ENCODE results near the gene CCNO. TPM values are rescaled to one million over a fixed set of nuclear protein-coding genes. Genes with fewer than 3 reads are reported as not detected.

CCNO gene, protein sequence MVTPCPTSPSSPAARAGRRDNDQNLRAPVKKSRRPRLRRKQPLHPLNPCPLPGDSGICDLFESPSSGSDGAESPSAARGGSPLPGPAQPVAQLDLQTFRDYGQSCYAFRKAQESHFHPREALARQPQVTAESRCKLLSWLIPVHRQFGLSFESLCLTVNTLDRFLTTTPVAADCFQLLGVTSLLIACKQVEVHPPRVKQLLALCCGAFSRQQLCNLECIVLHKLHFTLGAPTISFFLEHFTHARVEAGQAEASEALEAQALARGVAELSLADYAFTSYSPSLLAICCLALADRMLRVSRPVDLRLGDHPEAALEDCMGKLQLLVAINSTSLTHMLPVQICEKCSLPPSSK
- total RNA-seq = 2.2 TPM

DNA sequence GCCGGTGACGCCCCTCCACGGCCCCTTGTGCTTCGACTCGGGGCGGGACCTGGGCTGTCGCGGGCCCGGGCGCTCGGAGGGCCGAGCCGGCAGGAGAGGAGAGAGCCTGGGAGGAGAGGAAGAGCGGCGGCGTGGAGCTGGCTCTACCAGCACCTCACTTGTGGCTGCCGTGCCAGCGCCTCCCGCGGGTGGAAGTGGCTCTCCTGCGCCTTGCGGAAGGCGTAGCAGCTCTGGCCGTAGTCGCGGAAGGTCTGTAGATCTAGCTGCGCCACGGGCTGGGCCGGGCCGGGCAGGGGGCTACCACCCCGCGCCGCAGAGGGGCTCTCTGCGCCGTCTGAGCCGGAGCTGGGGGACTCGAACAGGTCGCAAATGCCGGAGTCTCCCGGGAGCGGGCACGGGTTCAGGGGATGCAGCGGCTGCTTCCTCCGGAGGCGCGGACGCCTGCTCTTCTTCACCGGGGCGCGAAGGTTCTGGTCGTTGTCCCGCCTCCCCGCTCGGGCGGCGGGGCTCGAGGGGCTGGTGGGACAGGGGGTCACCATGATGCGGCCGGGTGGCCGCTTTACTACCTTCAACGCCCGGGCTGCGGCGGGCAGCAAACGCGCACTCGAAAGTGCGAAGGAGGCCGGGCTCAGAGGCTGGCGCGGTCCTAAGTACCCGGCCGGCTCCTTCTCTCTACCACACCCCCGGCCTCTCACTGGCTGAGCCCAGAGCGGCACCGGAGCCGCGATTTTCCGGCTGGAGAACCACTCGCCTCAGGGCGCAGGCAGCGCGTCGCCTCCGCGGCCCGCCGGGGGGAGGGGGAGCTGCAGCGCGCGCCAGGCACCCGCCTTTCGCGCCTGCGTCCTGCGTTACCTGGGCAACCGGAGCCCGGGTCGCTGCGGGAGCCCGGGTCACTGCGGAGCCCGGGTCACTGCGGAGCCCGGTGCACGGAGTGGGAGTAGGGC, at the start of gene CCNO:
CCNO (minus strand) TSS at position 624 of the 944 bp plus-strand sequence; CDS start at position 539, 85 bp downstream.
- ATAC-seq = peak; percentile 89

DNA sequence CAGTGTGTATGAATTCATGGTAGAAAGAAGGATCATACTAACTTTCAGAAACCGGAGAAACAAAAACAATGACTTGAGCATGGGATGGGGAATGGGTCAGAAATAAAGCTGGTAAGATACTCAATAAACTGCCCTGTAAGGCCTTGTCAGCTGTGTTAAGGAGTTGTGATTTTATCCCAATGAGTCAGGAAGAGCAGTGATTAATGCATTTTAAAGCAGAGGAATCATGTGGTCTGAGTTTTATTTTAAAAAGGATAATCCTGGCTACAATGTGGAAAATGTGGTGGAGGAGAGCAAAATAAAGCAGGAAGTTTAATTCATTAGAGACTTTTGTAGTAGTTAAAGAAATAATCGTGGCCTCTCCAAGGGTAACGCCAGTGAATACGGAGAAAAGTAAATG, 45.4 kb upstream of the CCNO start:
- no peak for ATAC-seq

DNA sequence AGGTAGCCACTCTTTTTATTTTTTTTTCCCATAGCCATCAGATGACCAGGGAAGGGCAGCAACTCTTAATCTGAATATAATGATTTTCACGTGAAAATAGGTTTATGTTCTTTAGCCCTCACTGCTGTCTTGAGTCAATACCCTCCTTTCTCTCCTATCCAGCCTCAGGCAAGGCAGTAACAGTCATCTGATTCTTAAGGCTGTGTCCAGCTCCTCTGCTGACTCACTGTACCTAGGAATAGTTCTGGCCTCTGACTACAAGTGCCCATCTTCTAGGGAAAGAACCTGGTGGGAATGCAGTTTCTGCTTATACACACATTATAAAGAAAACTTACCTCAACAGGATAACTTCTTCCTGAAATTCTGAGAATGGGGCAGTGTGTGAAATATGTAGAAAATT, 43.4 kb upstream of the CCNO start:
- no peak for ATAC-seq

DNA sequence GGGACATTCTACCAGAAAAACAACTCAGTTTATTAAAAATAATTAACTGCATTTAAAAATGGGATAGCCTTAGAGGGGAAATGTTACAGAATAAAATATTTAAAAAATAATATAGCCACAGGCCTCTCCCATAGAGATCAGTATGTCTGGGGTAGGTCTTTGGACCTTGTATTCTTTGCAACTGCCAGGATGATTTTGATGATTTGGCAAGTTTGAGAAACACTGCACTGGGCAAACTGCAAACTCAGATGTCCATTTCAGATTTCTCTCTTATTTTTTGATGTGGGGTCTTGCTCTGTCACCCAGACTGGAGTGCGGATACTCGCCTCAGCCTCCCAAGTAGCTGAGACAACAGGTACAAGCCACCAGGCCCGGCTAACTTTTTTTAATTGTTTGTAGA, 24.9 kb upstream of the CCNO start:
- ATAC-seq = no peak

DNA sequence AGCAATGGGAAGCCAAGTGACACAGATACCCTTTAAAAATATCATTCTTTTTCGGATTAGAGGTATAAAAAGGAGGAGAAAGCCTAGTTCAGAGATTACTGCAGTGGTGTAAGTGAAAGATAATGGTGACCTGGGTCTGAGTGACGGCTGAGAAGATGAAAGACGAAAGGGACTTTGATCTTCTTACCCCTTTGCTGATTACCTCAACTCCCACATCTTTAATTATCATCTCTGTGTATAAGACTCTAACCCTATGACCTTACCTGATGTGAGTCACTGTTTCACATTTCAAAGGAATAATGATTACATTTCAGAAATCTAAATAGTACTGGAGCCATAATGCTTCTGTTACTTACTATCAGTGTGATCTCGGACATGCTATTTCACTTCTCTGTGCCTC, 21.4 kb upstream of the CCNO start:
- no peak for ATAC-seq

DNA sequence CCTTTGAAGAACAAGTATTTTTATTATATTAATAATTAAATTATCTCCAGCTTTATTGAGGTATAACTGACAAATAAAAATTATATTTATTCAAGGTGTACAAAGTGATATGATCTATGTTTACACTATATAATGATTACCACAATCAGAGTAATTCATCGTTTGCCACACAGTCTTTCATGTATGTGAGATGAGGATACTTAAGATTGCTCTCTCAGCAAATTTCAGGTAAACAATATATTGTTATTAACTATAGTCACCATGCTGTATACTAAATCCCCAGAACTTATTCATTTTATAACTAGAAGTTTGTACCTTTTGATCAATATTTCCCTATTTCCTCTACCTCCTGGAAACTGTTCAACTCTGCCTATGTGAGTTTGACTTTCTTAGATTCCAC, 16.7 kb upstream of the CCNO start:
- ATAC-seq = no peak

DNA sequence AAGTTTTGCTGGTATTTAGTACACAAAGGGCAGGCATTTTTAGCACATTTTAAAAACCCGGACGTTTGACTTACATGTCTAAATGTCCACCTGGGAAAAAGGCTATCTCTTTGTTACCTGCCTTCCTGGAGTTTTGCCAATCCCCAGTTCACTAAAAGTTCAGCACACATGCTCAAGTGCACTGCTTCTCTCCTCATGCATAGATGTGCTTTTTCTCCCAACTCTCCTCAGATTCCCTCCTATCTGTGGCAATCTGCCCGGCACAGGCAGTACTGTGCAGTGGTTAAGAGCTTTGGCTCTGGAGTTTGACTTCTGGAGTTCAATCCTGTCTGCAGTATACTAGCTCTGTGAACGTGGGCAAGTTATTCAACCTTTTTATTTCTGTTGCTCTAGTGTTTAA, 8.3 kb upstream of the CCNO start:
- no peak for ATAC-seq

DNA sequence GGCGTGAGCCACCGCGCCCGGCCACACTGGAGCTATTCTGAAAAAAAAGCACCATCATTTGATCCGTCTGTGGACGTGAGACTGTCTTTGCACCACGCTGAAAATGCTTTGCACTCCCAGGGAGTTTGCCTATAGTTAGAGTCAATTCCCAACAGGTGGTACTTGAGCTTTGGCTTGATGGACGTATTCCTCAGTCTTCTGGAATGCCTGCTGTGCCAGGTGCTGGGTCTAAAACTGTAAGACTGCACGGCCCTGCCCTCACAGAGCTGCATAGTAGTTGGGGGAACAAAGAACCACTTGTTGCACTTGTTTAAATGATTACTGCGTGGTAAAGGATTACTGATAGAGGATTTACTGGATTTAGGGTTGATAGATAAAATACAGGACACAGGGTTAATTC, 3.4 kb upstream of the CCNO start:
- no peak for ATAC-seq

DNA sequence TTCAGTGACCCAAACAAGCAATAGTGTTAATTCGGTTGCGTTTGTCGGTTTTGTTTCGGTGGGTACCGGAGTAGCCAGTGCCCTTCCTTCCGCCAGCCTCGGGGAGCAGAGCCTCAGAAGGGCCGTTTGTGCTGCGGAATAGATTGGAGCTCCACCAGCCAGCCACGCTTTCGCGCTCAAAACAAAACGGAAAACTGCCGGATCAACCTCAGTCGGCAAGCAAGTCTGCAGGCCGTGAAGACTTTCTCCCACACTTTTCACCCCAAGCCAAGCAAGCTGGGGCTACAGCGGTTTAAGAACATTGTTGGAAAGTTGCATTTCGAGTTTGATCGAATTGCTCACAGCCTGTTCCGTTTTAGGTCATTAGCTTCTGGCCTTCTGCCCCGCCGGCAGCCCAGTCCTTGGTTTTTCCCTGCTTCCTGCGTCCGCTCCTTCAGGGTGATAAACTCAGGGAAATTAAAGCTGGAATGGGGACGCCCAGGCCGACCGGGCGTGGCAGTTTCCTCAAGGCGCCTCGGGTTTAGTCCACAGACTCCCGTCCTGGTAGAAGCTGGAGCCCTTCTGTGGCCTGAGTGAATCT, 803 bp upstream of the CCNO start:
- ATAC-seq = peak; percentile 16

DNA sequence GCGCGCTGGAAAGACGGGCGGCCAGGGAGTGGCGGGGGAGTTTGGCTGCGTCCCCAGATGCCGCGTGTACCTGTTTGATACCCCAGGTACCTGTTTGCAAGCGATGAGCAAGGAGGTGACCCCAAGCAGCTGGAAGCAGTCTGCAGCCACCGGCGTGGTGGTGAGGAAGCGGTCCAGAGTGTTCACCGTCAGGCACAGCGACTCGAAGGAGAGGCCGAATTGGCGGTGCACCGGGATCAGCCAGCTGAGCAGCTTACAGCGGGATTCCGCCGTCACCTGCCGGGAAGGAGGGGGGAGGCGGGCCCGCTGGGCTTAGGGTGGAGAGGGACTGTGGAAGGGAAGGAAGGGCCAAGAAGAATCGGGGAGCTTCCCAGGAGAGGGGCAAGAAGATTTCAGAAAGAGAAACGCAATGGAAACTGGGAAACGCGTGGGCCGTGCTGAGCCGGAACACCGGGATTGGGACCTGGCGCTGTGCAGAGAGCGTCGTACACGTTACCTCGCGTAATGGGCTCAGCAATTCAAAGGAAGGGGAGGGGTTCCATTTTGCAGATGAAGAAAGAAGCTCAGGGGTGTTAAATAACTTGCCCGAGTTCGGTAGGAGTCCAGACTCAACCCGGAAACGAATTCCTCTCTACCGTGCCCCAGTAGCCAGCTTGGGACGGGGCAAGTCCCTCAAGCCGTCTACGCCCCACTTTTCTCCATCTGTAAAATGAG, 980 bp downstream of the CCNO start:
- peak; percentile 42 for ATAC-seq

DNA sequence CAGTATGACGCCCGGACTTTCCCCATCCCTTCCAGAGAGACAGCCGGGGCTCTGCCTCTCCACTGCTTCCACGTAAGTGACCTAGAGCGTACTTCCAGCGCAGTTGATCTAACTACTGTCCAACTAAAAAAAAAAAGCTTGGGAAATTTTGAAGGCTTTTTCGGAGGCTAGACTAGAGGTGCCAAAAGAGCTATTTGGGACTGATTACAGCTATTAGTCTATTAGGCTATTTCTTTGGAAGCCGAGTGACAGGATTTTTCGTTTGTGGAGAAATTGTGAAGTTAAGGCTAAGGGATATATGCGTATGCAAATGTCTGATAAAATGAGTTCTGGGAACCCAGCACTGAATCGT, 1.5 kb downstream of the CCNO start:
- no peak for ATAC-seq

DNA sequence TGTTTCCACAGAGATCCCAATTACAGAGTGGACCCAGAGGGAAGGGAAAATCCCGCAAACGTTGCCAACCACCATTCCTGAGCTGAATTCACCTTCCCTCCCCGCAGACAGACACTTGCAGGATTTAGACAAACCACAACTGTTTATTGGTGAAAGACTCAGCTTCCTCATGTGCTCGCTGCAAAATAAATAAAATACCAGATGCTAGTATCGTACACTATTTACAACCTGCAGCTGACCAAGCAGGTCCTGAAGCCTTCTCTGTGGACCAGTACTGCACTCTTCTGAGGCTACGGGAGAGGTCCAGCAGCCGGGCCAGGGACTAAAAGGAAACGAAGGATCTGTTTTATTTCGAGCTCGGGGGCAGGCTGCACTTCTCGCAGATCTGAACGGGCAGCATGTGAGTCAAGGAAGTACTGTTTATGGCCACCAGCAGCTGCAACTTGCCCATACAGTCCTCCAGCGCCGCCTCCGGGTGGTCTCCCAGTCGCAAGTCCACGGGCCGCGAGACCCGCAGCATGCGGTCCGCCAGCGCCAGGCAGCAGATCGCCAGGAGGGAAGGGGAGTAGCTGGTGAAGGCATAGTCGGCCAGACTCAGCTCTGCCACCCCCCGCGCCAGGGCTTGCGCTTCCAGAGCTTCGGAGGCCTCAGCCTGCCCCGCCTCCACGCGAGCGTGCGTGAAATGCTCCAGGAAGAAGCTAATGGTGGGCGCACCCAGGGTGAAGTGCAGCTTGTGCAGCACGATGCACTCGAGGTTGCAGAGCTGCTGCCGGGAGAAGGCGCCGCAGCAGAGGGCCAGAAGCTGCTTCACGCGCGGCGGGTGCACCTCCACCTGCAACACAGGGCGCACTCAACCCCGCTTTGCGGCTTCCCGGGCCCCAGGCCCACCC, 2.1 kb downstream of the CCNO start:
- no peak for ATAC-seq

DNA sequence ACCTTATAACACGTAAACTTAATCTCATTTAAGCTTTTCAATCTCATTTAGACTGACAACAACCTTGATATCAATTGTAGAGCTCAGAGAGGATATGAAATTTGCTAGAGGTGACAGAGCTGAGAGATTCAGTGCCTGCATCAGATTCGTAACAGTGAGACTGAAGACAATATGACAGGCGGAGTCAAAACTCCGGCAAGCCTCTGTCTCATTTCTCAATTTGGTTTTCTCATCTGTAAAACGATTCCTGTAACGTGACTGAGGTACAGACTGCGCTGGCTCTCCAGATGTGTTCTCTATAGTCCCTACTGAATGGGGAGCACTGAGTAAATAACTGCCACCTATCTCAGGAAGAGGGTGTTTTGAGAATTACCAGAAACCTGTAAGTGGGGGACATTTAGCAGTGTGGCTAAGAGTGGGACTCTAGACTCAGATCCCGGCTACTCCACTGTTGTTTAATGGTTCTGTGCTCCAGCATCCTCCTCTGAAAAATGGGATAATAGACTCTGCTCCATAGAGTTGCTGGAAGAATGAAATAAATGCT, 3.2 kb downstream of the CCNO start:
- no peak for ATAC-seq

DNA sequence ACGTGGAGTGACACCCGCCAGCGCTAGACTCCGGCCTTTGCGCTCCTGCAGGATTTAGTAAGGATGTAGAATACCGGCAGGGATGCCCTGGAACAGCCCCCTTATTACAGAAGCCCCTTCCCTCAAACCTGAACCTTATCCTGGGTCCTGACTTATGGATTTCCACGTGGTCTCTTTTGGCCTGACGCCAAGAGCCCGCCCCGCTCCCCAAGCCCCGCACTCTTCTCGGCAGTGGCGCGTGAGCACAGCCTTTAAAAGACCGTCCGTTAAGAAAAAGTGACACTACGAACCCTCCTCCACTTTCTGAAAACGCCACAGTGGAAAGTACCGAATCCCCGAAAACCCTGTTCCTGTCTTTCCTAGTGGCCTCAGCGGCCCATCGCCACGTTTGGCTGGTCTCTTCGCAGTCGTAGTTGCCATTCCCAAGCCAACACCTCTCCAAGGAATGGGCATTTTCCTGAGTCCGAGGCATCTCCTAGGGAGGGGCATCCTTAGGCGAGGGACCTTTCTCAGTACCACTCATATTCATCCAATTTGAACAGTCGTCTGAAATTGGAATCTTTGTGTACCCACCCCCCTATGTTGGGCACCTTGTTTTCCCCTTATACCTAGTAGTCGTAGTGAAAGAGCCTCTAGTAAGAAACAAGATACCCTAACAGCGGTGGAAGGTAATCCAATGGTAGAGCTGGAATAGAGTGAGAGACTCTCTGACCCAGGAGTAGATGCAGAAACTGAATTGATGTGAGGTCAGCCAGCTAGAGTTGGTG, 5.6 kb downstream of the CCNO start:
- ATAC-seq = no peak

DNA sequence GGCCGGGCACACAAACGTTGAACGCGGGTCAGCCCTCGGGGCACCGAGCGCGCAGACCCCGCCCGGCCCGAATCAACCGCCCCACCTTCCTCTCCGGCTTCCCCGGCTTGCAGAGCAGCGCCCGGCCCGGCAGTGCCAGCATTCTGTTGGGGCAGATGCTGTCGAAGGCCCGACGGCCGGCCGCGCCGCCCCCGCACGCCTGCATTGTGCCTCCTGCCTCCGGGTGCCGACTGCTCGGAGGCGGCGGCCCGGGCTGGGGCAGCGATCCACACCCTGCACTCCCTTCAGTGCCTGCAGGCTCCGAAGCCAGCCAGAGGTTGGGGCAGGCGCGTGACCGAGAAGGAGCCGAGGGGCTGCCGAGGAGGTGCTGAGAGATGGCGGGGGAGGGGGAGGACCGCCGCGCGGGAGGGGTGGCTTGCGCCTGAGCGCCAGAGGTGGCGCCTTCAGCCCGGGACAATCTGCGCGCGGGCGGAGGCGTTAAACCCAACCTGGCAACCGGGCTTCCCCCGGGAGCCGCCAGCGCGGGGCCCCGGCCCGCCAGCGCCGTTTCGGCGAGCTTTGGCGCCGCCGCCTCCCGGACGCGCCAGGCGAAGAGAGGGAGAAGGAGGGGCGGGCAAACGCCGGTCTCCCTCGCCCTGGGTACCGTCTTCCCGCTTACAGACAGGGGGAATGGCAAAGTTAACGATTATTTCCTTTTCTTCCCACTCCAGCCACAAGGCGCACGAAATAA, 6.3 kb downstream of the CCNO start, which contains the start of gene MCIDAS:
MCIDAS (minus strand) TSS at position 382 of the 730 bp plus-strand sequence; CDS start at position 205, 177 bp downstream.
- ATAC-seq = peak; percentile 50

DNA sequence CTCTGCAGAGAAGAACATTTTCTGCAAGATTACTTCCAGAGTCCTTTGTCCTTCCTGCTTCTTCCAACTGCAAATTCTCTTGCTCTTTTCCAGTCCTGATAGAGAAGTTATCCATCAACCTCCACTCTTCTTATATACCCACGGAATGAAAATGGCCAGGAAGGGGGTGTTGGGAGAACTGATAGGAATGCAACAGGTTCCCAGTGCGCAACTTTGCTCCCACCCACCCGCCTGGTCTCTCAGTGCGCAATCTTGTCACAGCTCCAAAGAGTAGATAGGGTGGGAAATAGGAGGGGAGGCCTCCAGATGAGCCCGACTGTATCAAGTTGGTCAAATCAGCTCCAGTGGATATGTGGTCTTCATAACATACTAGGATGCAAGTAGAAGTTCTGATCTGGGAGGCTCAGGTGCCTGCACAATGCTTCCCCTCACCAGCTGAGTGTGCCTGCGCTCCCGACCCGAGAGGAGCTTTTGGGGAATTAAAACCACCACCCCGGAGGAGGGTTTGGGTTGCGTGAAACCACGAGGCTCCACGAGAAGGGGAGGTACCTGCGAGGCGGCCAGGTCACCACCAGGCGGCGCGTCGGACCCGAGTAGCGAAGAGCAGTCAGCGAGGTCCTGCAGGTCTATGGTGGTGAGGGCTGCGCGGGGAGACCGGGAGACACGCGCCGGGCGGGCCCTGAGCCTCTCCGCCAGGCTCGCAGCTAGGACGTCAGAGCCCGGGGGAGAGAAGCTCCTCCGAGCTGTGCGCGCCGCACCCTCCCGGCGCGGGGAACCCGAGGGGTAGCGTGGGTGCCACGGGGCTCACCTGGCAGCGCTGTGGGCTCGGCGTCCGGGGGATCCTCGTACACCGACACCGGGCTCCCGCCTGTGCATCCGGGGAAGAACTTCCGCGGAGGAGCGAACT, 7.1 kb downstream of the CCNO start:
- peak; percentile 67 for ATAC-seq

DNA sequence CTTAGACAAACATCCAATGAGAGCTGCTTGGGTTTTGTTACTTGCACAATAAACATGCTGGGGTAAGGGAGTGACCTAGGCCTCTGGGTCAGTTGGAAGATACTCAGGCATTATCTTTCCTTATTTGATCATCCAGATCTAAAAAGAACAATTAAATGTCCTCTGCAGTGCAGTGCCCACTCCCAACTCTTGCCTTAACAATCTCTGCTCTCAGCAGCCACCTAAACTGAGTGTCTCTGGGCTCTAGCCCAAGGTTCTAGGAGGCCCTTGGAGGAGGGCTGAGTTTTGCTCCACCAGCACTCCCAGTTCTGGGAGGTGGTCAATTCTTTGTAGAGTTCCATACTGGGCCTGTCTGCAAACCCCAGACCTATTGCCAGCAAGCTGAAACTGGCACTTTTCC, 8.1 kb downstream of the CCNO start:
- no peak for ATAC-seq

DNA sequence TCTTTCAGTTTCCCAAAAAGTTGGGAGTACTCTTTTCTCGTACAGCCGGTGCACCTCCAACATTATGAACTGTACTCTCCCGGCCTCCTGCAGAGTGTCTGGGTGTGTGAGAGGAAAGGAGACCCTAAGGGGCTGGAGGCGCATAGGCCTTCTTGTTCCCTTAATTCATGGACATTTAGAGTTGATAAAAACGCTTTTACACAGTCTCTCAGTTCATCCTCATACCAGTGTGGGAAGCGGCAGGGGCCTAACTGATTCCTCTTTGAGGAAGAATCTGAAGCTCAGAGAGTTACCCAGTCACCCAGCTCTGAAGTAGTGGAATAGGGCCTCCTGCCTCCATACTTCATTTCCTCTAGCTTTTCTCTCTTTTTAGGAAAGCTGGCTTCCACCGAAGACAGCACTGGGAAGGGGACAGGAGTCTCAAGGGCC, 9.6 kb downstream of the CCNO start:
- no peak for ATAC-seq

Measured in esophagus mucosa (tissue), 1 donor.